Cardiac muscle cell (in vitro differentiated cells and primary cell): ENCODE measurements around the gene LEPR. TPM values are rescaled to one million over a fixed set of nuclear protein-coding genes. Genes with fewer than 3 reads are reported as not detected.

Experiments used
- DNase-seq, 2 donors: peaks; one replicate each; pipeline versions ENCODE4 v3.0.0 to v3.0.0-alpha.2; 2010 to 2017; ENCODE audit warnings: low read depth in 1 of 2, low spot score in 1 of 2
- H3K27ac ChIP-seq: fragments of 200-600 bp; sonication (generic); 2 replicates; pipeline ENCODE4 v1.5.1; 2016
- H3K27me3 ChIP-seq: fragments of 200-600 bp; sonication (generic); 2 replicates; pipeline ENCODE4 v1.6.0; 2016; ENCODE audit warnings: control low read depth
- H3K36me3 ChIP-seq: fragments of 200-600 bp; sonication (generic); 2 replicates; pipeline ENCODE4 v1.5.1; 2016; ENCODE audit warnings: control low read depth
- H3K4me1 ChIP-seq: fragments of 200-600 bp; sonication (generic); 2 replicates; pipeline ENCODE4 v1.8.1; 2017; ENCODE audit warnings: low read depth, mild to moderate bottlenecking, mixed run types
- H3K4me3 ChIP-seq: fragments of 200-600 bp; sonication (generic); 2 replicates; pipeline ENCODE4 v1.5.1; 2016; ENCODE audit warnings: mild to moderate bottlenecking
- H3K9me3 ChIP-seq: fragments of 200-600 bp; sonication (generic); 2 replicates; pipeline ENCODE4 v1.5.1; 2017; ENCODE audit warnings: low read depth, mild to moderate bottlenecking, control low read depth
- polyA plus RNA-seq: library from polyadenylated mRNA; unstranded; fragments of >200 nt; fragmentation: Nextera tagmentation; extraction: Ambion mirVana; gene quantifications from 2 replicates; pipeline ENCODE4 v1.2.1, GENCODE V29; 2016
- total RNA-seq: library from RNA; depleted of rRNA; stranded (reverse); fragments of >200 nt; gene quantifications from 2 replicates; pipeline ENCODE4 v1.2.3, GENCODE V29; 2016
- TF ChIP-seq, protein P1 (sequence below): IDR thresholded peaks from 2 replicates; pipeline ENCODE4 v1.5.1; 2012; ENCODE audit warnings: low read depth, mild to moderate bottlenecking, low read length

LEPR gene
- total and polyA plus RNA-seq, 2 experiments from 2014 or later, result 5.5 to 10.2 TPM

DNA sequence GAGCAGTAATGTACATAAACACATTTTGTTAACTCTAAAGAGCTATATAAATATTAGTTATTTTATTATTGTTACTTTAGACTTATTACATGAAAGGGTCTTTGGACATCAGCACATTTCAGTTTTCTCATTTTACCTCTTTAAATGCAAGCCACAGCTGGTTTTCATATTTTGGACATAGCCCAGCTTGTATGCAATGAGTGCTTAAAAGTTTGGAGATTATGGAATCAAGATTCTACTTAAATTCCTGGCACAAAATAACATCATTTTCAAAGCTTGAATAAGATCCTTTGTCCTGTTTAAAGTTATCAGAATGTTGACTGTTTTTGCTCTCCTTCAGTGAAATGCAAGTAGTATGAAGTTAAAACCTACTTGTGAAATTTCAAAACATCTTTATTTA, 15.5 kb upstream of the LEPR start:
- DNase-seq, result no peak
- no peak overlapping the region for H3K27ac ChIP-seq
- no peaks in the 10 kb centered on the region for H3K27me3 ChIP-seq
- H3K36me3 ChIP-seq, result peaks cover 73% of the 10 kb centered on the region
- H3K4me1 ChIP-seq, result no peaks in the 10 kb centered on the region
- TF ChIP-seq, protein P1, sequence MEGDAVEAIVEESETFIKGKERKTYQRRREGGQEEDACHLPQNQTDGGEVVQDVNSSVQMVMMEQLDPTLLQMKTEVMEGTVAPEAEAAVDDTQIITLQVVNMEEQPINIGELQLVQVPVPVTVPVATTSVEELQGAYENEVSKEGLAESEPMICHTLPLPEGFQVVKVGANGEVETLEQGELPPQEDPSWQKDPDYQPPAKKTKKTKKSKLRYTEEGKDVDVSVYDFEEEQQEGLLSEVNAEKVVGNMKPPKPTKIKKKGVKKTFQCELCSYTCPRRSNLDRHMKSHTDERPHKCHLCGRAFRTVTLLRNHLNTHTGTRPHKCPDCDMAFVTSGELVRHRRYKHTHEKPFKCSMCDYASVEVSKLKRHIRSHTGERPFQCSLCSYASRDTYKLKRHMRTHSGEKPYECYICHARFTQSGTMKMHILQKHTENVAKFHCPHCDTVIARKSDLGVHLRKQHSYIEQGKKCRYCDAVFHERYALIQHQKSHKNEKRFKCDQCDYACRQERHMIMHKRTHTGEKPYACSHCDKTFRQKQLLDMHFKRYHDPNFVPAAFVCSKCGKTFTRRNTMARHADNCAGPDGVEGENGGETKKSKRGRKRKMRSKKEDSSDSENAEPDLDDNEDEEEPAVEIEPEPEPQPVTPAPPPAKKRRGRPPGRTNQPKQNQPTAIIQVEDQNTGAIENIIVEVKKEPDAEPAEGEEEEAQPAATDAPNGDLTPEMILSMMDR, result no peak
- no peak overlapping the region for H3K4me3 ChIP-seq
- H3K9me3 ChIP-seq, result no peaks in the 10 kb centered on the region

DNA sequence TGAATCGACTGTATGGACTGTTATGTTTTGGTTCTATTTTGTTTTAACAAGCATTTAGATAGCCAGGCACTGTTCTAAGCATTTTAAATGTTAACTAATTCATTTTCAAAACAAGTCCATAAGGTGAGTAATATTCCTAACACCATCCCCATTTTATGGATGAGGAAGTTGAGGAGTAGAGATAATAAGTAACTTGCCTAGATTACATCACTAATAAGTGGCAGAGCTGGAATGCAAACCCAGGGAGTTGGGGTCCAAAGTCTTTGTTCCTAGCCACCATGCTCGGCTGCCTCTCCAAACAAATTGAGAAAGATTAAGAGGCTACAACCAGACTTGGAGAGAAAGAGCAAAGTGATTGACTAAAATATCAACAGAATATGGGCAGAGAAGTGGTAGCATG, 12.6 kb upstream of the LEPR start:
- Histone ChIP-seq H3K4me3 (no peak overlapping the region), H3K4me1 (no peaks in the 10 kb centered on the region), H3K27ac (no peak overlapping the region), H3K27me3 (no peaks in the 10 kb centered on the region), H3K36me3 (peaks cover 72% of the 10 kb centered on the region), H3K9me3 (no peaks in the 10 kb centered on the region)
- TF ChIP-seq, protein P1, result no peak
- no peak for DNase-seq

DNA sequence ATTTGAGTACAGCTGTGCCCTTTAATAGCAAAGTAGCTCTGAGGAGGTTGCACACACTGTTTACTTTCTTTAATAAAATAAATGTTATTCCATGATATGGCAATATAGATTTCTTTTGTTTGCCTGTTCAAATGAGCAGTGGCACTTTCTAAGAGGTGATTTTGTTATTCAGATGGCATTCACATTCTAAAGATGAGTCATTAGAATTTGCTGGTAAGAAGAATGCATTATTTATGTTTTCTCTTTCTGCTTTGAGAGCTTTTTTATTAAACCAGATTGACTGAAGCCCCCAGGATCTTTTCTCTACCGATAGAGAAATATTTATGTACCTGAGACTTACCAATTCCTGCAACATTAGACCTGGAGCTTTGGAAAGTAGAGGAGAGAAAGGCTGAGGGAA, 11.2 kb upstream of the LEPR start:
- H3K27ac ChIP-seq, result no peak overlapping the region
- H3K4me1 ChIP-seq, result no peaks in the 10 kb centered on the region
- peaks cover 66% of the 10 kb centered on the region for H3K36me3 ChIP-seq
- H3K9me3 ChIP-seq, result no peaks in the 10 kb centered on the region
- H3K27me3 ChIP-seq, result no peaks in the 10 kb centered on the region
- H3K4me3 ChIP-seq, result no peak overlapping the region
- TF ChIP-seq, protein P1, result no peak
- no peak for DNase-seq

DNA sequence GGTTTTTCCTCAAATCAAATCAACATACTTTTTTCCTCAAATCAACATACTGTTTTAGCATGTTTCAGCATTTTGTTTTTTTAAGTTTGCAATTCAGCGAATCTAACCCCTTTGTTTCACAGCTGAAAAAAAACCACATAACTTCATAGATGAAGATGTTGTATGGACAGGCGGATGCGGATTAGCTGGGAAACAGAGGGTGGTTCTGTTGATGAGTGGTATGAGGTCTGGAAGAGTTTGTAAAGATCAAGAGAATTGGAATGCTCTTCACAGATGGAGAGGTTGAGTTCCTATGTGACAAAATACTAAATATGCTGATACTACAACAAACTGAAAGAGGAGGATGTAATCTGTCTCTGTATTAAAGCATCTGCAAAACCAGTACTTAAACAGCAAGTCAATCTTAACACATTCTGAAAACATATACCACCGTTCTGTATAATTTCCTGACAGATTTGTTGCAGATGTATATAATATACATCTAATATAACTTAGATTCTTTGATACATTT, 10.6 kb upstream of the LEPR start:
- H3K4me3 ChIP-seq, result no peak overlapping the region
- no peaks in the 10 kb centered on the region for H3K27me3 ChIP-seq
- DNase-seq, result no peak
- H3K4me1 ChIP-seq, result no peaks in the 10 kb centered on the region
- peaks cover 64% of the 10 kb centered on the region for H3K36me3 ChIP-seq
- no peak overlapping the region for H3K27ac ChIP-seq
- TF ChIP-seq, protein P1, result no peak
- H3K9me3 ChIP-seq, result no peaks in the 10 kb centered on the region

DNA sequence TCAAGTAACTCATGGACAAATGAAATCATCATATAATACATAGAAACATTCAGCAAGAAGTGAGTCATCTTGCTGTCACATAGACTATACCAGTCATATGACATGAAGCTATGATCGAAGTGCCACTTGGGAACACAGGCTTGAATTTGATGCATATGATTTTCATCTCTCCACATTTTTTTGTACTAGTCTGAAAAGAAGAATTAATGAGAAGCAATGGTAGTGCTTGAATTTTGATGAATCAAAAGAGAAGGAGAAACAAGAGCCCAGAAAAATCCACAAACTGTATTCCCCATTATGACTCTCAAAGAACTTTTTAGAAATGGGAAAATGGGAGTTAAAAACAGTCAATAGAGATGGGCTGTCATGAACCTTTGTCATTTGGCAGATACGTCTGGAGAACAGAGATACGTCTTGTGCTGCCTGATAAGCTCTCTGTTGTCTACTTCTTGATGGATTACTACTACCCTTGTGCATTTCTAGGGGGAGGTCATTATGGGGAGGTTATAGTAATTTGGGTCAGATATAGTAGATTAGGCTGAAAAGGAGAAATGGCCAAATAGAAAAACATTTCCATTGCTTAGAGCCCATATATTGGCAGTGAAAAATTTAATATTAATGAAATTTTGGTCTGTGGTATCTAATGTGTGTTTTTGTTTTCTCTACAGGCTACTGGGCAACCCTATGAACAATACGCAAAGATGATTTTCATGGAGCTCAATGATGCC, 8.0 kb upstream of the LEPR start:
- TF ChIP-seq, protein P1, result no peak

More for the DNA sequence above, 8.0 kb upstream of the LEPR start:
- Histone ChIP-seq H3K27me3 (no peaks in the 10 kb centered on the region), H3K4me3 (no peak overlapping the region), H3K36me3 (peaks cover 44% of the 10 kb centered on the region), H3K4me1 (no peaks in the 10 kb centered on the region), H3K27ac (no peak overlapping the region), H3K9me3 (no peaks in the 10 kb centered on the region)
- no peak for DNase-seq
